Measurements from ENCODE around the gene GET4.

DNA sequence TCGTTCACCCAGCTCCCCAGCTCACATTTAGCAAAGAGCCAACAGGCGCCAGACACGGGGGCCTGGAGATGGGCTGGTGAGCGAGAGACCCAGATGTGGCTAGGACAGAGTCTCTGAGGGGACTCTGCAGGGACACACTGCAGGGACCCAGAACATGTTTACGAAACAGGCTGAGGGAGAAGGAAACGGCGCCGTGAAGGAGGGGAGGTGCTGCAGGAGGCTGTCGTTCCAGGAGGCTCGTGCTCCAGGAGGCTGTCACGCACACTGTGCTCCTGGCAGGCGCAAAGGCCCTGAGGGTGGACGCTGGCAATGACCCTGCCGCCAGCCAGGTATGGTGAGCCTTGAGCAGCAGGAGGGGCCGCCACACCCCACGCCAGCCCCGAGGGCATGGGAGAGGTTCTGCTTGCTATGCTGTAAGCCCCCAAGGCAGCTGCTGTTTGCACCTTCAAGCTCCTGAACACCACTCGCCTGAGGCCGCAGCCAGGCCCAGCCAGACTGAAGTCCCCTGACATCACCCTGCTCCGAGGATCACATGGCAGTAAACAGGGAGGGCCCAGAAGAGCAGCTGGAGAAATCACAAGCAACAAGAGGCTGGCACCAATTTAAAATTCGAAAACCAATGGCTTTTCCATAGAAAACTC, 50.8 kb downstream of the GET4 start:
- TF ChIP-seq, protein P1, sequence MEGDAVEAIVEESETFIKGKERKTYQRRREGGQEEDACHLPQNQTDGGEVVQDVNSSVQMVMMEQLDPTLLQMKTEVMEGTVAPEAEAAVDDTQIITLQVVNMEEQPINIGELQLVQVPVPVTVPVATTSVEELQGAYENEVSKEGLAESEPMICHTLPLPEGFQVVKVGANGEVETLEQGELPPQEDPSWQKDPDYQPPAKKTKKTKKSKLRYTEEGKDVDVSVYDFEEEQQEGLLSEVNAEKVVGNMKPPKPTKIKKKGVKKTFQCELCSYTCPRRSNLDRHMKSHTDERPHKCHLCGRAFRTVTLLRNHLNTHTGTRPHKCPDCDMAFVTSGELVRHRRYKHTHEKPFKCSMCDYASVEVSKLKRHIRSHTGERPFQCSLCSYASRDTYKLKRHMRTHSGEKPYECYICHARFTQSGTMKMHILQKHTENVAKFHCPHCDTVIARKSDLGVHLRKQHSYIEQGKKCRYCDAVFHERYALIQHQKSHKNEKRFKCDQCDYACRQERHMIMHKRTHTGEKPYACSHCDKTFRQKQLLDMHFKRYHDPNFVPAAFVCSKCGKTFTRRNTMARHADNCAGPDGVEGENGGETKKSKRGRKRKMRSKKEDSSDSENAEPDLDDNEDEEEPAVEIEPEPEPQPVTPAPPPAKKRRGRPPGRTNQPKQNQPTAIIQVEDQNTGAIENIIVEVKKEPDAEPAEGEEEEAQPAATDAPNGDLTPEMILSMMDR (IDR thresholded peaks at IDR 0.05 in 2 of 3, conservative IDR thresholded peaks at IDR 0.05 in 1 of 3; ENCODE audit: borderline replicate concordance in 1 of 3, insufficient read depth in 1 of 3, low read depth in 2 of 3, low read length in 2 of 3), result no peak
- TF ChIP-seq, protein P2, sequence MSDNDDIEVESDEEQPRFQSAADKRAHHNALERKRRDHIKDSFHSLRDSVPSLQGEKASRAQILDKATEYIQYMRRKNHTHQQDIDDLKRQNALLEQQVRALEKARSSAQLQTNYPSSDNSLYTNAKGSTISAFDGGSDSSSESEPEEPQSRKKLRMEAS (IDR thresholded peaks at IDR 0.05), result no peak
